Activated CD4-positive, CD25-positive, alpha-beta regulatory T cell (primary cell): ENCODE data around the gene TEAD2.

Experiments used
- DNase-seq, 4 experiments: peaks; one replicate each; lab custom pipeline; 2025; lab: John Stamatoyannopoulos, UW

TEAD2 gene

GRCh38 chr19:49362048-49362928, at the start of gene TEAD2:
Gene TEAD2, minus strand, starts transcription at chr19:49362416. Its CDS starts 2,341 bp downstream, at chr19:49360075.
- no peak for DNase-seq

DNA sequence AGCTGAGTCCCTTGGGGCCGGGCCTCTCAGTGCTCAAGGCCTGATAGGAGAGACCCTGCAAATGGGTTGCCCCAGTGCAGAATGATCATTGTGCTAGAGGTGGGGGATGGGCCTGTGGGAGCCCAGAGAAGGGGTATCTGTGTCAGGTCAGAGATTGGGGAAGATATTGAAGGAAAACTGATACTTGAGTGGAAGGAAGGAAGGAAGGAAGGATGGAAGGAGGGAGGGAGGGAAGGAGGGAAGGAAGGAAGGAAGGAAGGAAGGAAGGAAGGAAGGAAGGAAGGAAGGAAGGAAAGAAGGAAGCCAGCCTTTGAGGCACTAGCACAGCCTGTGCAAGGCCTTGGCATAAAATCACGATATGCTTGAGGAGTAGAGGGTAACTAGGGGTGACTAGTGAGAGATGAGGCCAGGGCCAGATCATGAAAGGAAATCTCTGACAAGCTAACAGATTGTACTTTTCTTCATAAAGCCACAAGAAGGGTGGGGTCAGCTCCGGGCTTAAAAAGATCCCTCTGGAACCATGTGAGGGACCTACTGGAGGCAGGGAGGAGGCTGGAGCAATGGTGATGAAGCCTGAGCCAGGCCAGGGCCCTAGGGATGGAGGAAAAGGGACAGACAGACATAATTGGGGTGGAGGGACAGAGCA, 49.6 kb upstream of the TEAD2 start:
- DNase-seq, result no peak

DNA sequence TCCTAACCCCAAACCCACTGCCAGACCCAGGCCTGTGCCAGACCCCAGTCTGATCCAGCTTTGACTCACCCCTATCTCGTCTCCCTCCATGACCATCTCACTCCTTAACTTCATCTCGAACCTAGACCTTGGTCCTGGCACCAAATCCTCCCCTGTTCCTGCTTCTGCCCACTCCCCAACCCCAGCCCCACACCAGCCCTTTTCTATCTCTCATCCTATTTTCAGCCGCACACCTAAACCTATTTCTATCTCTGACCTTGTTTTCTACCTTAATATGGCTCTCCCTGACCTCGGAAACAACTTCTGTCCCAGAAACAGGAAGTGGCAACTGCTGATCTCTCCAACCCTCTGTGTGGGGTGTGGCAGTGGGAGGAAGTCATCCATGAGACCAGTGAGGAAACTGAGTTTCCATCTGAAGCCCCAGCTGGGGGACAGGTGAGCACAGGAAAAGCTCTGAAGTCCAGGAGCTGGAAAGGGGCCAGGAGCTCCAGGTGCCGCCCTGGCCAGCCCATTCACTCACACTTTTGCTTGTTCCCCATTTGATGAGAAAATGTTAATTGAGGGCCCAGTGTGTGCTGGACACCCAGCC, 47.3 kb upstream of the TEAD2 start:
- no peak for DNase-seq

DNA sequence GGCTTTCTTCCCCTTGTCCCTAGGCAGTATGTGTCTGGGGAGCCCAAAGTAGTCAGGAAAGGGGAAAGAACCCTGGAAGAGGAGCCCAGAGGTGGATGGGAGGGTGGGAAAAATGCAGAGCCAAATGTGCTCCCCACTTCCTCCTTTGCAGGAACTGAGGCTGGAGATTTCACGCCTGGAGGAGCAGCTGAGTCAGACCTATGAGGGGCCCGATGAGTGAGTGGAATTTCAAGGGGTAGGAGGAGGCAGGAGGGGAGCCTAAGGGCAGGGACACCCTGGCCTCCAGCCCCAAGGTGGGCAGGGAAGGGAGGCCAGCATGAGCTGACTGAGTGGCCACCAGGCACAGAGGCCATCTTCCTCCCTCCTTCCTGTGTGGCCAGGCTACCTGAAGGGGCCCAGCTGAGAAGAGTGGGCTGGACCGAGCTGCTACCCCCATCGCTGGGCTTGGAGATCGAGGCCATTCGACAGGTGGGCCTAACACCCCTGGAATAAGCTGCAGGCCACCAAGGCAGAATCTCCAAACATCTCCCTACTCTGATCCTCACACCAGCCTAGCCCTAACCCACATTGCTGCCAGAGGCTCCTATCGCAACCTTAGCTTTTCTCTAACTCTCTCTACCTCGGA, 46.7 kb upstream of the TEAD2 start:
- no peak for DNase-seq

GRCh38 chr19:49407482-49408015, 45.3 kb upstream of the TEAD2 start:
- no peak for DNase-seq

GRCh38 chr19:49407079-49407478, 44.9 kb upstream of the TEAD2 start:
- no peak for DNase-seq

DNA sequence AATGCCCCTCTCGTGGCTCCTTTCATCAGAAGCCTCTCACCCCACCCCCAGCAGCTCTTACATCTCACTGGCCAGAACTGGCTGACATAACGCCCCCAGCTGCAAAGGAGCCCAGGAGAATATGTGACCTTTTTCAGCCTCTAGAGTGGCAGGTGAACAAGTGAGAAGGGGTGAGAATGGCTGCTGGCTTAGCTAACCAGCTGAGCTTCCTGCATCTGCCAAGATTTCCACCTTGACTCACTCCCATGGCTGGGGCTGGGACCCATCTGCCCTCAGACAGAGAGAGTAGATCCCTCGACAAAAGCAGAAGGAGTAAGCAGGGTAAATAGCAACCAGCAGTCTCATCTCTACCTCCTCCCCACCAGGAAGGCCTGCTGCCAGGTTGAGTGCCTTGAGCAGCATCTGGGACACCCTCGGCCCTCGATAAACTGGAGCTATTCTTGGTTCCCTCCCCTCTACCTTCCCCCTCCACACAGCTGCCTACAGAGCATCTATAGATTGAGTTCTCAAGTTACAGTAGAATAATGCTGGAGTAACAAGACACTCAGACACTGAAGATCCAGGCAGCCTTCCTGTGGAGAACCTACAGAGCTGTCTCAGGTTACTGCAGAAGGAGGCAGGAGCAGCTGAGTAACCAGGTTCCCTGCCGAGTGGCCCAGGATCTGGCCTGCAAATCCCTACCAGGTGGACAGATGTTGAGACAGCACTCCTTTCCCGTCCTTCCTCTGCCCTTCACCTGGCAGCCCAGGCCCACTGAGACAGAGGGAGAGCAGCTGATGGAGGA, 41.4 kb upstream of the TEAD2 start:
- no peak for DNase-seq

DNA sequence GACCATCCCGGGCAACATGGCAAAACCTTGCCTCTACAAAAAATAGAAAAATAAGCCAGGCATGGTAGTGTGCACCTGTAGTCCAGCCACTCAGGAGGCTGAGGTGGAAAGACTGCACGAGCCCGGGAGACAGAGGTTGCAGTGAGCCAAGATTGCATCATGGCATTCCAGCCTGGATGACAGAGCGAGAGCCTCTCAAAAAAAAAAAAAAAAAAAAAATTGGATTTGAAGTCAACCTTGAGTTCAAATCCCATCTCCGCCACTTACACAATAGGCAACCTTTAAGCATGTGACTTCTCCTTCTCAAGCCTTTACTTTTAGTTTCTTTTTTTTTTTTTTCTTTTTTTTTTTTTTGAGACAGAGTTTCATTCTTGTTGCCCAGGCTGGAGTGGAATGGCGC, 37.8 kb upstream of the TEAD2 start:
- DNase-seq, result no peak

- DNase-seq, result no peak
These were observed 36.7 kb upstream of the TEAD2 start for GRCh38 chr19:49398931-49399330.

- no peak for DNase-seq
These were observed 35.9 kb upstream of the TEAD2 start for GRCh38 chr19:49398001-49398615.

DNA sequence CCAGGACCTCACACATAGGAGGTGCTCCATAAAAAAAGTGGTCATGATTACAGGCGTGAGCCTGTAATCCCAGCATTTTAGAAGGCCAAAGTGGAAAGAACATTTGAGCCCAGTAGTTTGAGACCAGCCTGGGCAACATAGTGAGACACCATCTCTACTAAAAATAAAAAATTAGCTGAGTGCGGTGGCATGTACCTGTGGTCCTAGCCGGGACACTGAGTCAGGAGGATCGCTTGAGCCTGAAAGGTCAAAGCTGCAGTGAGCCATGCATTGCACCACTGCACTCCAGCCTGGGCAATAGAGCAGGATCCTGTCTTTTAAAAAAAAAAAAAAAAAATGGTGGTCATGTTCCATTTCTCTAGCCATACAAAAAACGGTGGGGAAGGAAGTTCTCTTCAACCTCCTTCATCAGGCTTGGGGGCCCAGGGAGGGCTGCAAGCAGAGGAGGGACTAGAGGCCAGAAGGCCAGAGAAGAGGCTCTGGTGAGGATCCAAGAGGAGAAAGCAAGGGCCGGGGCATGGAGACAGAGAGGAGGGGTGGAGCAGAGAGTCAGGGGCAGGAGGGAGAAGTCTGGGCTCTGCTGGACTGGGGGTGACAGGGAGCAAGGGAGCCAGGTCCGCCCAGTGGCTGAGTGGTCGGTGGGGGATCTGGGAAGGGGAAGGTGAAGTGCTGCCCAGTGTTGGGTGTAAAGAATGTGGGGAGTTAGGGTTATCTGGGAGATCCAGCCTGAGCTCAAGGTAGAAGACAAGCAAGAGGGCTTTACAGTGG, 34.7 kb upstream of the TEAD2 start:
- no peak for DNase-seq

DNA sequence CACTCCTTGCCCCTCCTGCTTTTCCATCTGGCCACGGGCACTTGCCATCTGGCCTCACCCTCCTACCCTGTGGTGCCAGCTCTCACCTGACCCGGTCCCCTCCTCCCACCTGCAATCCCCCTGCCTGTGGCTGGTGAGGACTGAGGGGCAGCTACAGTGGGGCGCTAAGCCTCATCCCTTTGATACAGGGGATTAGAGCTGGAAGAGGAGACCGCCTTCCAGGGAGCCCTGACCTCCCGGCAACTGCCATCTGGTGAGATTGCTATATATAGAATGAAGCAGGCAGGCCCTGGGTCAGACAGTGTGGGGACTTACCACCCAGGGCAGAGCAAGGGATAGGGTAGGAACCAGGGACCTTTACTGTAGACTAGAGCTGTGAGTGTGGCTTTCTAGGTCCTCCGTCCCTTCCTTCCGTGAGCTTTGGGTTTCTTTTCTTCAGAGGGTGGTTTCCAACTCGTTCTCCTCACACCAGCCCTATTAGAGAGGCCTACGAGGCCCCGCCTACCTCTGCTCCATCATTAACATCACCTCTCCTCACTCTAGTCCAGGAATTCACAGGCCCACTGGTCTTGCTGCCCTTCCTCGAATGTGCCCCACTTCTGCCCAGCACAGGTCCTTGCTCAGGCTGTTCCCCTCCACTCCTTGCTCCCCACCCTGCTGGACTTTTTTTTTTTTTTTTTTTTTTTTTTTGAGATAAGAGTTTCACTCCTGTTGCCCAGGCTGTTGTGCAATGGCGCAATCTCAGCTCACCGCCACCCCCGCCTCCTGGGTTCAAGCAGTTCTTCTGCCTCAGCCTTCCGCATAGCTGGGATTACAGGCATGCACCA, 33.6 kb upstream of the TEAD2 start:
- no peak for DNase-seq

DNA sequence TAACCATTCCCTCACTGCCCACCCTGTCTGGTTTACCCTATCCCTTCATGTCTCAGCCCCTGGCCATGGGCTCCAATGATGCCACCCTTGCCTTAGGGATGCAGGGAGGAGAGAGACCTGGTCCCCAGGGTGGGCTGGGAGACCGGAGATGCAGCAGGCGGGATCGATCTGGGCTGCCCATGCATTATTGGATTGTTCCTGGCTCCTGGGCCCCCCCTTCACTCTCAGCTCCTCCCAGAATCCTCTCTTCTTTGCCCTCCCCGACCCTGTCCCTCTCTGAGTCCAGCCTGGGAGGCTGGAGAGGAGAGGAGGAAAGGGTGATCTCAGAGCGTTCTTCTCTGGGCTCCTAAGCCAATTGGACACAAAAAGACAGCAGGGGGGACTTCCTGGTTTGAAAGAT, 31.7 kb upstream of the TEAD2 start:
- DNase-seq, result no peak

DNA sequence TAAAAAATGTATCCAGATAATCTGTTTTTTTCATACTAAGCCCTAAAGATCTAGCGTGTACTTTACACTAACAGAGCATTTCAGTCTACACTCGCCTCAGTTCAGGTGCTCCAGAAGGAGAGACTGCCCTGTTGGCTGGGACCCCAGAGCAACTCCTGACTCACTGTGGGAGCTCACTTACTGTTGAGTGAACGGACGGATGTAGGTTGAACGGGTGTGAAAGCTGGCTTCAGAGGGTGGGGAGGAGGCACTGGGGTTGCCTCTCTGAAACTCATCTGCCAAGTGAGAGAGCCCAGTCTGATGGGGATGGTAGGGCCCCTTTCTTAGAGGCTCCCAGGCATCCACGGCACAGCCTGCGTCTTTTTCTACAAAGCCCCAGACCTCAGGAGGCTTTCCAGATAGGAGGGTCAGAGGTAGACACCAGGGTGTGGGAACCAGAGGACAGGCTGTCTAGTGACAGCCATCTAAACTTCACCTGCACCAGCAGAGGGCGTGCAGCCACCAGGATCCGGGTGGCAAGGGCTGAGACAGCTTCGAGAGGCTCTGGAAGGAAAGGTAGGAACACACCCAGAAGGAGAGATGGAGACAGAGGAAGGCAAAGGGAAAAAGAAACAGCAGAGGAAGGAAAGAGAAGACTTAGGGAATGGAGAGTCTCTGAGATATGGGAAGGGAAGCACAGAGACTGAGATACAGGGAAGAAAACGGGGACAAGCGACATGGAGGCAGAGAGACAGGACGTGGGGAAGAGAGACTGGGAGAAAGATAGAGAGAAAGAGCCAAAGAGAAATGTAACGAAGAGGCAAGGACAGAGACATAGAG, 29.6 kb upstream of the TEAD2 start:
- DNase-seq, result peak; percentile 43 to 63 (median 58)

DNA sequence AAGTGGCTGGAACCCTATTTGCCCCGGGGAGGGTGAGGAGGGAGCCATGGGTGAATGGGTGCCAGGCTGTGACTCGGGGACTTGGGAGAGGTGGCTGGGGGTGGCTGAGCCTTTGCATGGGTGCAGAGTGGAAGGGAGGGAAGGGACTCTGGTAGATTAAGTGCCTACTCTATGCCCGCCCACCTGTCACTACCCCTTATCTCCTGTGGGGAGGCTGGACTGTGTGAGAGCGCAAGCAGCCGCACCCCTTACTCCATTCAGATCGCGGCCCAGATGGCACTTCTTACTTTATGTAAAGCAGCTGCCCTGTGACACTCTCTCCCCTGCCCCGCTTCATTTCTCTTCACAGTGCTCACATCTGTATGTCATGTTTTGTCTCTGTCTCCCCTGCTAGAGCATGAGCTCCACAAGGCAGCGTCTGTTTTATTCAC, 28.7 kb upstream of the TEAD2 start:
- DNase-seq, result no peak

DNA sequence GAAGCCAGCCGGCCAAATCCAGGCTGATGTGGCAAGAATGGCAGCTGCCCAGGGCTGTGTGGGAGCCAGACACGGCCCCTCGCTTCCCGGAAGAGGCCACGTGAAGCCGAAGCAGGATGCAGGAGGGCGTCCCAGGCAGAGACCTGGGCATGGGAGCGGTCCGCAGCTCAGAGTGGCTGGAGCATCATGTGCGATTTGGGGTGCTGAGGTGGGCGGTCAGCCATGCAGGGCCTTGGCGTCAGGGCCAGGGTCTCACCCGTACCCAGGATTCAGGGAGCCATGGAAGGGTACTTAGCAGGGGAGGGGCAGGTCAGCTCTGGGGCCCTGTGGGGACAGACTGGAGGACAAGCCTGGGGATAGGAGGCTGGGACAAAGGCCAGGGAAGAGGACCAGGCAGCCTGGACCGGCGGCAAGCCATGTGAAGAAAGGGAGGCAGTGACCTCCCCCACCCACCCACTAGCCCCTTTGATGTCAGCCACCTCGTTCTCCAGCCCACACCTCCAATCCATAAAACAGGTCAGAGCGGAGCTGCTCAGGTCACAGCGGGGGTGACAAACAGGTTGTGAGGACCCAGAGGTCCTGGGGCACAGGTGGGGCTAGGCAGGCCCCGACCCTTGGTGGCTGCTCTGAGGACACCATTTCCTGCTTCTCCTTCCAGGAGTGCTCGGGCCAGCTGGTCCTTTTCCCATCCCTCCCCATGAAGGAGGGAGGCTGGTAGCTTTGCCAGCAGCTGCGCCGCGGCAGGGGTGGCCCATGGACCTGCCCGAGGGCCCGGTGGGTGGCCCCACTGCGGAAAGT, 28.1 kb upstream of the TEAD2 start:
- no peak for DNase-seq

DNA sequence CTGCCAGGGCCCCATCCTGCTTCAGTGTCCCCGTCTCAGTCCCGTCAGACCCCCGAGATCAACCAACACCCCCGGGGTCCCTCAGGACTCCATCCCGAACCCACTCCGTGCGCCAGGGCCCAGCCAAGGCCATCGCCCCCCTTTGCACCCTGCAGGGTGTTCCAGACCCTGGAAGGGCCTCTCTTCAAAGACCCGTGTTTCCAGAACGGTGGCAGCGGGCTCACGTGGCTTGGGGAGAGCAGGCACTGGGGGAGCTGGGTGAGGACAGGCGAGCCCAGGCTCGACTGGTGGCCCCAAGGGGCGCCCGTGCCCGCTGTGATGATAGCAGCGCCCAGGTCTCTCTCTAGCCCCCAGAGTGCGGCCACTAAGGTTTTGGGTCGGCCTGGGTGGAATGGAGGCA, 27.2 kb upstream of the TEAD2 start:
- DNase-seq, result no peak

- peak; percentile 33 to 83 (median 74) for DNase-seq
These were observed 25.7 kb upstream of the TEAD2 start, which contains the start of gene KASH5 for GRCh38 chr19:49387936-49388372. Gene KASH5, plus strand, starts transcription at chr19:49388249. Its CDS starts 2,635 bp downstream, at chr19:49390884.
